Neural cell (in vitro differentiated cells): ENCODE results near the gene SNRNP25. TPM values are rescaled to one million over a fixed set of nuclear protein-coding genes. Genes with fewer than 3 reads are reported as not detected.

Experiments used
- H2AFZ ChIP-seq: fragments of 200-600, 300-800 bp; sonication (generic), shearing (Covaris generic); 2 replicates; pipeline ENCODE4 v1.6.0; 2014; ENCODE audit warnings: low read depth, mild to moderate bottlenecking, antibody characterized with exemption, low read length, moderate library complexity
- H3F3A ChIP-seq: fragments of 200-600 bp; shearing (Covaris generic); 2 replicates; pipeline ENCODE4 v1.6.1; 2016; ENCODE audit warnings: mild to moderate bottlenecking, moderate library complexity, mixed read lengths, antibody characterized with exemption, low read length; ENCODE audit not compliant: insufficient read depth, poor library complexity, severe bottlenecking
- H3K27ac ChIP-seq: fragments of 200-600, 300-800 bp; sonication (generic), shearing (Covaris generic); 2 replicates; pipeline ENCODE4 v1.5.1; 2014; ENCODE audit warnings: mild to moderate bottlenecking, low read length, moderate library complexity
- H3K27me3 ChIP-seq: fragments of 300-800, 200-600 bp; sonication (generic), shearing (Covaris generic); 2 replicates; pipeline ENCODE4 v1.6.0; 2014; ENCODE audit warnings: mild to moderate bottlenecking, low read depth, low read length, moderate library complexity; ENCODE audit not compliant: insufficient read depth
- H3K36me3 ChIP-seq: fragments of 300-800, 200-600 bp; sonication (generic), shearing (Covaris generic); 2 replicates; pipeline ENCODE4 v1.5.1; 2014; ENCODE audit warnings: mild to moderate bottlenecking, antibody characterized with exemption, low read length, moderate library complexity; ENCODE audit not compliant: insufficient read depth
- H3K4me2 ChIP-seq: fragments of 300-800, 200-600 bp; sonication (generic), shearing (Covaris generic); 2 replicates; pipeline ENCODE4 v1.6.0; 2014; ENCODE audit warnings: mild to moderate bottlenecking, low read length
- H3K4me3 ChIP-seq: fragments of 300-800, 200-600 bp; sonication (generic), shearing (Covaris generic); 2 replicates; pipeline ENCODE4 v1.5.1; 2014; ENCODE audit warnings: mild to moderate bottlenecking, low read length, moderate library complexity
- H3K79me2 ChIP-seq: fragments of 200-600 bp; shearing (Covaris generic); replicated peaks from 2 replicates; pipeline ENCODE4 v1.6.0; 2014; ENCODE audit warnings: mild to moderate bottlenecking, low read length, moderate library complexity; ENCODE audit not compliant: insufficient read depth
- H3K9ac ChIP-seq: fragments of 300-800, 200-600 bp; sonication (generic), shearing (Covaris generic); 2 replicates; pipeline ENCODE4 v1.6.1; 2016; ENCODE audit warnings: mild to moderate bottlenecking, low read length, mixed read lengths
- H3K9me2 ChIP-seq: fragments of 200-600 bp; shearing (Covaris generic); 2 replicates; pipeline ENCODE4 v1.6.1; 2016; ENCODE audit warnings: mild to moderate bottlenecking, low read length, mixed read lengths; ENCODE audit not compliant: insufficient read depth
- H3K9me3 ChIP-seq: fragments of 200-600, 300-800 bp; sonication (generic), shearing (Covaris generic); 2 replicates; pipeline ENCODE4 v1.6.1; 2016; ENCODE audit warnings: mild to moderate bottlenecking, mixed run types, low read length, moderate library complexity, mixed read lengths
- H4K20me1 ChIP-seq: fragments of 200-600 bp; shearing (Covaris generic); 2 replicates; pipeline ENCODE4 v1.6.1; 2016; ENCODE audit warnings: mild to moderate bottlenecking, mixed run types; ENCODE audit not compliant: insufficient read depth
- CTCF ChIP-seq: fragments of 450-650 bp; IDR thresholded peaks from 2 replicates; pipeline ENCODE4 v1.5.1; 2014; ENCODE audit warnings: antibody characterized with exemption, mild to moderate bottlenecking, moderate library complexity; ENCODE audit not compliant: poor library complexity, severe bottlenecking
- EP300 ChIP-seq: fragments of 450-650 bp; conservative IDR thresholded peaks from 2 replicates; pipeline ENCODE4 v1.6.1; 2014; ENCODE audit warnings: antibody characterized with exemption, mild to moderate bottlenecking, moderate library complexity; ENCODE audit not compliant: poor library complexity, severe bottlenecking
- EZH2 ChIP-seq: fragments of 200-600, 300-800 bp; shearing (Covaris generic), sonication (generic); IDR thresholded peaks from 2 replicates; pipeline ENCODE4 v1.6.1; 2014; ENCODE audit warnings: antibody characterized with exemption, low read length, borderline replicate concordance, mild to moderate bottlenecking; ENCODE audit not compliant: insufficient read depth, poor library complexity, severe bottlenecking
- MXI1 ChIP-seq: fragments of 450-650 bp; conservative IDR thresholded peaks from 2 replicates; pipeline ENCODE4 v1.6.1; 2014; ENCODE audit warnings: antibody characterized with exemption, mild to moderate bottlenecking; ENCODE audit not compliant: poor library complexity, severe bottlenecking
- POLR2AphosphoS5 ChIP-seq: IDR thresholded peaks from 2 replicates; pipeline ENCODE4 v1.6.1; 2012
- RAD21 ChIP-seq: fragments of 450-650 bp; conservative IDR thresholded peaks from 2 replicates; pipeline ENCODE4 v1.6.1; 2014; ENCODE audit warnings: antibody characterized with exemption, mild to moderate bottlenecking, moderate library complexity
- REST ChIP-seq: IDR thresholded peaks from 2 replicates; pipeline ENCODE4 v1.6.1; 2012; ENCODE audit warnings: borderline replicate concordance
- SMC3 ChIP-seq: fragments of 450-650 bp; conservative IDR thresholded peaks from 2 replicates; pipeline ENCODE4 v1.6.1; 2014; ENCODE audit warnings: antibody characterized with exemption, mild to moderate bottlenecking, moderate library complexity; ENCODE audit not compliant: poor library complexity
- TAF1 ChIP-seq: IDR thresholded peaks from 2 replicates; pipeline ENCODE4 v1.6.1; 2012; ENCODE audit warnings: low read depth
- polyA plus RNA-seq: library from polyadenylated mRNA; depleted of rRNA; stranded (reverse); fragments of >200 nt; gene quantifications from 2 replicates; pipeline ENCODE4 v1.2.3, GENCODE V29; 2014

Gene SNRNP25
- polyA plus RNA-seq, 1 donor from 2014 or later = 46.4 TPM

GRCh38 chr16:100989-101388, 47.4 kb downstream of the SNRNP25 start:
- TF ChIP-seq EZH2 (no peak), SMC3 (no peak), MXI1 (no peak)
- no peak overlapping the region for H3K4me3 ChIP-seq
- H3K9me3 ChIP-seq = no peaks in the 10 kb centered on the region
- H3K9me2 ChIP-seq = no peaks in the 10 kb centered on the region
- no peaks in the 10 kb centered on the region for H3K79me2 ChIP-seq
- no peak overlapping the region for H3K4me2 ChIP-seq
- H3K36me3 ChIP-seq = no peaks in the 10 kb centered on the region
- no peaks in the 10 kb centered on the region for H4K20me1 ChIP-seq
- H3K27ac ChIP-seq = no peak overlapping the region
- H3K9ac ChIP-seq = no peak overlapping the region
- no peaks in the 10 kb centered on the region for H3F3A ChIP-seq
- no peak overlapping the region for H2AFZ ChIP-seq
- H3K27me3 ChIP-seq = no peaks in the 10 kb centered on the region

GRCh38 chr16:101586-101985, 48.0 kb downstream of the SNRNP25 start:
- Histone ChIP-seq H3K27me3 (no peaks in the 10 kb centered on the region), H3K36me3 (no peaks in the 10 kb centered on the region), H3K9me2 (no peaks in the 10 kb centered on the region), H3K4me2 (no peak overlapping the region), H3K9ac (no peak overlapping the region), H3K9me3 (no peaks in the 10 kb centered on the region), H2AFZ (no peak overlapping the region), H3F3A (no peaks in the 10 kb centered on the region), H3K27ac (no peak overlapping the region), H4K20me1 (no peaks in the 10 kb centered on the region), H3K79me2 (no peaks in the 10 kb centered on the region), H3K4me3 (no peak overlapping the region)
- TF ChIP-seq EP300 (no peak), SMC3 (no peak), REST (no peak), RAD21 (no peak)

GRCh38 chr16:102060-102855, 48.6 kb downstream of the SNRNP25 start:
- H3K27ac ChIP-seq = no peak overlapping the region
- H3K36me3 ChIP-seq = no peaks in the 10 kb centered on the region
- H2AFZ ChIP-seq = no peak overlapping the region
- no peaks in the 10 kb centered on the region for H3K79me2 ChIP-seq
- H3K27me3 ChIP-seq = no peaks in the 10 kb centered on the region
- no peaks in the 10 kb centered on the region for H3F3A ChIP-seq
- no peaks in the 10 kb centered on the region for H4K20me1 ChIP-seq
- H3K9me3 ChIP-seq = no peaks in the 10 kb centered on the region
- H3K9ac ChIP-seq = no peak overlapping the region
- TF ChIP-seq EP300 (no peak), REST (no peak), TAF1 (no peak), MXI1 (no peak), SMC3 (no peak), CTCF (no peak), POLR2AphosphoS5 (no peak), RAD21 (no peak), EZH2 (no peak)
- no peaks in the 10 kb centered on the region for H3K9me2 ChIP-seq
- no peak overlapping the region for H3K4me3 ChIP-seq
- no peak overlapping the region for H3K4me2 ChIP-seq
